22Rv1 (cell line): ENCODE results near the gene TMEM120A.
A peak's percentile ranks its signal among the peaks of the same experiment; 100 is the strongest.

ENCODE experiments used
- H3K27ac ChIP-seq: fragments of 450-650 bp; 2 replicates; pipeline ENCODE4 v1.5.1; 2017
- CTCF ChIP-seq: fragments of 450-650 bp; IDR thresholded peaks from 2 replicates; pipeline ENCODE4 v1.5.1; 2017; ENCODE audit warnings: mild to moderate bottlenecking
- ZFX ChIP-seq: fragments of 450-650 bp; IDR thresholded peaks from 2 replicates; pipeline ENCODE4 v1.6.1; 2017; ENCODE audit warnings: antibody characterized with exemption, borderline replicate concordance

The TMEM120A gene

GRCh38 chr7:75983471-75984129, 10.8 kb downstream of the TMEM120A start:
- peak overlapping the region; percentile 30; the same call in 1 of the 2 replicates for H3K27ac ChIP-seq
- no peak for TF ChIP-seq CTCF
- TF ChIP-seq ZFX, result no peak

GRCh38 chr7:75982306-75983064, 11.9 kb downstream of the TMEM120A start:
- TF ChIP-seq CTCF, result no peak
- no peak for TF ChIP-seq ZFX
- H3K27ac ChIP-seq, result peak overlapping the region; percentile 30

GRCh38 chr7:75981453-75982305, 12.7 kb downstream of the TMEM120A start:
- peak overlapping the region; percentile 30 for H3K27ac ChIP-seq
- TF ChIP-seq CTCF (no peak), ZFX (no peak)

GRCh38 chr7:75981203-75981452, 13.3 kb downstream of the TMEM120A start:
- TF ChIP-seq ZFX (no peak), CTCF (no peak)
- H3K27ac ChIP-seq, result peak overlapping the region; percentile 30; the same call in 1 of the 2 replicates

GRCh38 chr7:75980430-75981202, 13.8 kb downstream of the TMEM120A start:
- peak overlapping the region; percentile 30; the same call in 1 of the 2 replicates for H3K27ac ChIP-seq

More at GRCh38 chr7:75980430-75981202, 13.8 kb downstream of the TMEM120A start:
- TF ChIP-seq ZFX, result no peak
- no peak for TF ChIP-seq CTCF
